ENCODE data around the gene MORN1.

DNA sequence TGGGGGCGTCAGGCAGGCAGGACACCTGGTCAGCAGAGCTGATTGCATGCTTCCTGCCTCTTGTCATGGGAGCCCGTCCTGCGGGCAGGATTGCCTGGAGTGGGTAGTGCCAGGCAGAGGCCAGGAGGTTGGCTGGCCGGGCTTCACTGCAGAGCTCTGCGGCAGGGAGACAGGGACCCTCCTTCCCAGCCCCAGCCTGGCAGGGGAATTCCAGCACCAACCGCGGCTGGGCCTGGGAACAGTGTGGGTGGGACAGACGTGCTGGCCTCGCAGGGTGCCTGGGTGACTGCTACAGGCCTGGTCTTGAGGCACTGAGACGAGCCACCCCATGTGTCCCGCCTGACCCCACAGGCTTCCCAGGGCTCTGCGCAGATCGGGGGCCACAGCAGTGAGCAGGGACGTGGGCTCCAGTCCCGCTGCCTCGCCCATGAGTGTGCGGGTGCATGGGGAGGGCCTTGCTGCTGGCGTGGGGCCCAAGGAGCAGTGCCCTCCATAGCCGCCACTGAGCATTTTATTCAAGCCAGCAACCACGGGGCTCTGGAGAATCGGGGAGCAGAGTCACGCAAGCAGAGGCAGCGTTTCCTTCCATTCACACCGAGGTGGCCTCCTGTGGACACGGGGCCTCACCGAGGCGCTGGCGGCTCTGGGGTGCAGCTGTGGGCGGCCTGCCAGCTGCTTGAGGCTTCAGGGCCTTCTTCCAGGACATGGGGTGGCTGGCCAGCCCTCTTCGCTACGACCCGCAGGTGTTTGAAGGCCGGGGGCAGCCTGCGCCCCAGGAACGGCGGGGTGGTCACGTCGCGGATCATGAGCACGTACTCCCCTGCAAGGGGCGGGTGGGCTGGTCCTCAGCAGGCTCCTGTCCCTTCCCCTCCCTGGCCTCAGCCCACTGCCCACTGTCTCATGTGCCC is 70.3 kb downstream of the MORN1 start:
- TF ChIP-seq, protein P1, sequence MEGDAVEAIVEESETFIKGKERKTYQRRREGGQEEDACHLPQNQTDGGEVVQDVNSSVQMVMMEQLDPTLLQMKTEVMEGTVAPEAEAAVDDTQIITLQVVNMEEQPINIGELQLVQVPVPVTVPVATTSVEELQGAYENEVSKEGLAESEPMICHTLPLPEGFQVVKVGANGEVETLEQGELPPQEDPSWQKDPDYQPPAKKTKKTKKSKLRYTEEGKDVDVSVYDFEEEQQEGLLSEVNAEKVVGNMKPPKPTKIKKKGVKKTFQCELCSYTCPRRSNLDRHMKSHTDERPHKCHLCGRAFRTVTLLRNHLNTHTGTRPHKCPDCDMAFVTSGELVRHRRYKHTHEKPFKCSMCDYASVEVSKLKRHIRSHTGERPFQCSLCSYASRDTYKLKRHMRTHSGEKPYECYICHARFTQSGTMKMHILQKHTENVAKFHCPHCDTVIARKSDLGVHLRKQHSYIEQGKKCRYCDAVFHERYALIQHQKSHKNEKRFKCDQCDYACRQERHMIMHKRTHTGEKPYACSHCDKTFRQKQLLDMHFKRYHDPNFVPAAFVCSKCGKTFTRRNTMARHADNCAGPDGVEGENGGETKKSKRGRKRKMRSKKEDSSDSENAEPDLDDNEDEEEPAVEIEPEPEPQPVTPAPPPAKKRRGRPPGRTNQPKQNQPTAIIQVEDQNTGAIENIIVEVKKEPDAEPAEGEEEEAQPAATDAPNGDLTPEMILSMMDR (IDR thresholded peaks at IDR 0.05): no peak
- no peak for TF ChIP-seq POLR2A (IDR thresholded peaks at IDR 0.05)

All from testis (tissue), 2 donors.